ENCODE data around the gene TOB1.

The TOB1 gene

GRCh38 chr17:50866950-50867362, 802 bp upstream of the TOB1 start (continued):
- TF ChIP-seq ZNF692 (tag by site-specific recombination; IDR thresholded peaks at IDR 0.05) (no peak), ZNF175 (tag by site-specific recombination; IDR thresholded peaks at IDR 0.05) (no peak), ZNF501 (tag by site-specific recombination; IDR thresholded peaks at IDR 0.05) (peak; percentile 84), ZFP37 (tag by site-specific recombination; IDR thresholded peaks at IDR 0.05) (0 out of 2 replicates have a peak, but pooled peaks have one; percentile 60), ZNF146 (tag by site-specific recombination; IDR thresholded peaks at IDR 0.05) (0 out of 2 replicates have a peak, but pooled peaks have one; percentile 0), MEIS1 (CRISPR knock-in tag; IDR thresholded peaks at IDR 0.05; ENCODE audit: borderline replicate concordance) (no peak), REPIN1 (tag by site-specific recombination; IDR thresholded peaks at IDR 0.05; ENCODE audit: low read depth) (no peak), ZNF324 (tag by site-specific recombination; IDR thresholded peaks at IDR 0.05) (no peak), ZNF404 (tag by site-specific recombination; IDR thresholded peaks at IDR 0.05) (no peak), ZNF354C (tag by site-specific recombination; IDR thresholded peaks at IDR 0.05; ENCODE audit: borderline replicate concordance, low read depth) (no peak), ZNF221 (tag by site-specific recombination; IDR thresholded peaks at IDR 0.05; ENCODE audit: borderline replicate concordance) (no peak), ZNF132 (tag by site-specific recombination; IDR thresholded peaks at IDR 0.05; ENCODE audit: borderline replicate concordance) (no peak), ZNF513 (tag by site-specific recombination; IDR thresholded peaks at IDR 0.05) (peak; percentile 34; the same call in 1 of the 2 replicates), ZNF155 (tag by site-specific recombination; IDR thresholded peaks at IDR 0.05) (no peak), ZNF292 (tag by site-specific recombination; IDR thresholded peaks at IDR 0.05; ENCODE audit: borderline replicate concordance, low read depth) (no peak), ZNF792 (tag by site-specific recombination; IDR thresholded peaks at IDR 0.05) (no peak), MZF1 (tag by site-specific recombination; IDR thresholded peaks at IDR 0.05; ENCODE audit: borderline replicate concordance) (no peak), ZNF266 (tag by site-specific recombination; IDR thresholded peaks at IDR 0.05; ENCODE audit: low read depth) (no peak), ZNF133 (tag by site-specific recombination; IDR thresholded peaks at IDR 0.05) (no peak), ZNF558 (tag by site-specific recombination; IDR thresholded peaks at IDR 0.05) (no peak), ZNF791 (tag by site-specific recombination; IDR thresholded peaks at IDR 0.05) (no peak)
- TF ChIP-seq, protein P1, sequence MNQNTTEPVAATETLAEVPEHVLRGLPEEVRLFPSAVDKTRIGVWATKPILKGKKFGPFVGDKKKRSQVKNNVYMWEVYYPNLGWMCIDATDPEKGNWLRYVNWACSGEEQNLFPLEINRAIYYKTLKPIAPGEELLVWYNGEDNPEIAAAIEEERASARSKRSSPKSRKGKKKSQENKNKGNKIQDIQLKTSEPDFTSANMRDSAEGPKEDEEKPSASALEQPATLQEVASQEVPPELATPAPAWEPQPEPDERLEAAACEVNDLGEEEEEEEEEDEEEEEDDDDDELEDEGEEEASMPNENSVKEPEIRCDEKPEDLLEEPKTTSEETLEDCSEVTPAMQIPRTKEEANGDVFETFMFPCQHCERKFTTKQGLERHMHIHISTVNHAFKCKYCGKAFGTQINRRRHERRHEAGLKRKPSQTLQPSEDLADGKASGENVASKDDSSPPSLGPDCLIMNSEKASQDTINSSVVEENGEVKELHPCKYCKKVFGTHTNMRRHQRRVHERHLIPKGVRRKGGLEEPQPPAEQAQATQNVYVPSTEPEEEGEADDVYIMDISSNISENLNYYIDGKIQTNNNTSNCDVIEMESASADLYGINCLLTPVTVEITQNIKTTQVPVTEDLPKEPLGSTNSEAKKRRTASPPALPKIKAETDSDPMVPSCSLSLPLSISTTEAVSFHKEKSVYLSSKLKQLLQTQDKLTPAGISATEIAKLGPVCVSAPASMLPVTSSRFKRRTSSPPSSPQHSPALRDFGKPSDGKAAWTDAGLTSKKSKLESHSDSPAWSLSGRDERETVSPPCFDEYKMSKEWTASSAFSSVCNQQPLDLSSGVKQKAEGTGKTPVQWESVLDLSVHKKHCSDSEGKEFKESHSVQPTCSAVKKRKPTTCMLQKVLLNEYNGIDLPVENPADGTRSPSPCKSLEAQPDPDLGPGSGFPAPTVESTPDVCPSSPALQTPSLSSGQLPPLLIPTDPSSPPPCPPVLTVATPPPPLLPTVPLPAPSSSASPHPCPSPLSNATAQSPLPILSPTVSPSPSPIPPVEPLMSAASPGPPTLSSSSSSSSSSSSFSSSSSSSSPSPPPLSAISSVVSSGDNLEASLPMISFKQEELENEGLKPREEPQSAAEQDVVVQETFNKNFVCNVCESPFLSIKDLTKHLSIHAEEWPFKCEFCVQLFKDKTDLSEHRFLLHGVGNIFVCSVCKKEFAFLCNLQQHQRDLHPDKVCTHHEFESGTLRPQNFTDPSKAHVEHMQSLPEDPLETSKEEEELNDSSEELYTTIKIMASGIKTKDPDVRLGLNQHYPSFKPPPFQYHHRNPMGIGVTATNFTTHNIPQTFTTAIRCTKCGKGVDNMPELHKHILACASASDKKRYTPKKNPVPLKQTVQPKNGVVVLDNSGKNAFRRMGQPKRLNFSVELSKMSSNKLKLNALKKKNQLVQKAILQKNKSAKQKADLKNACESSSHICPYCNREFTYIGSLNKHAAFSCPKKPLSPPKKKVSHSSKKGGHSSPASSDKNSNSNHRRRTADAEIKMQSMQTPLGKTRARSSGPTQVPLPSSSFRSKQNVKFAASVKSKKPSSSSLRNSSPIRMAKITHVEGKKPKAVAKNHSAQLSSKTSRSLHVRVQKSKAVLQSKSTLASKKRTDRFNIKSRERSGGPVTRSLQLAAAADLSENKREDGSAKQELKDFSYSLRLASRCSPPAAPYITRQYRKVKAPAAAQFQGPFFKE (tag by site-specific recombination; IDR thresholded peaks at IDR 0.05; ENCODE audit: borderline replicate concordance) = peak; percentile 62; the same call in 1 of the 2 replicates
- TF ChIP-seq, protein P2, sequence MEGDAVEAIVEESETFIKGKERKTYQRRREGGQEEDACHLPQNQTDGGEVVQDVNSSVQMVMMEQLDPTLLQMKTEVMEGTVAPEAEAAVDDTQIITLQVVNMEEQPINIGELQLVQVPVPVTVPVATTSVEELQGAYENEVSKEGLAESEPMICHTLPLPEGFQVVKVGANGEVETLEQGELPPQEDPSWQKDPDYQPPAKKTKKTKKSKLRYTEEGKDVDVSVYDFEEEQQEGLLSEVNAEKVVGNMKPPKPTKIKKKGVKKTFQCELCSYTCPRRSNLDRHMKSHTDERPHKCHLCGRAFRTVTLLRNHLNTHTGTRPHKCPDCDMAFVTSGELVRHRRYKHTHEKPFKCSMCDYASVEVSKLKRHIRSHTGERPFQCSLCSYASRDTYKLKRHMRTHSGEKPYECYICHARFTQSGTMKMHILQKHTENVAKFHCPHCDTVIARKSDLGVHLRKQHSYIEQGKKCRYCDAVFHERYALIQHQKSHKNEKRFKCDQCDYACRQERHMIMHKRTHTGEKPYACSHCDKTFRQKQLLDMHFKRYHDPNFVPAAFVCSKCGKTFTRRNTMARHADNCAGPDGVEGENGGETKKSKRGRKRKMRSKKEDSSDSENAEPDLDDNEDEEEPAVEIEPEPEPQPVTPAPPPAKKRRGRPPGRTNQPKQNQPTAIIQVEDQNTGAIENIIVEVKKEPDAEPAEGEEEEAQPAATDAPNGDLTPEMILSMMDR (tag by site-specific recombination; IDR thresholded peaks at IDR 0.05) = no peak
- TF ChIP-seq, protein P3, sequence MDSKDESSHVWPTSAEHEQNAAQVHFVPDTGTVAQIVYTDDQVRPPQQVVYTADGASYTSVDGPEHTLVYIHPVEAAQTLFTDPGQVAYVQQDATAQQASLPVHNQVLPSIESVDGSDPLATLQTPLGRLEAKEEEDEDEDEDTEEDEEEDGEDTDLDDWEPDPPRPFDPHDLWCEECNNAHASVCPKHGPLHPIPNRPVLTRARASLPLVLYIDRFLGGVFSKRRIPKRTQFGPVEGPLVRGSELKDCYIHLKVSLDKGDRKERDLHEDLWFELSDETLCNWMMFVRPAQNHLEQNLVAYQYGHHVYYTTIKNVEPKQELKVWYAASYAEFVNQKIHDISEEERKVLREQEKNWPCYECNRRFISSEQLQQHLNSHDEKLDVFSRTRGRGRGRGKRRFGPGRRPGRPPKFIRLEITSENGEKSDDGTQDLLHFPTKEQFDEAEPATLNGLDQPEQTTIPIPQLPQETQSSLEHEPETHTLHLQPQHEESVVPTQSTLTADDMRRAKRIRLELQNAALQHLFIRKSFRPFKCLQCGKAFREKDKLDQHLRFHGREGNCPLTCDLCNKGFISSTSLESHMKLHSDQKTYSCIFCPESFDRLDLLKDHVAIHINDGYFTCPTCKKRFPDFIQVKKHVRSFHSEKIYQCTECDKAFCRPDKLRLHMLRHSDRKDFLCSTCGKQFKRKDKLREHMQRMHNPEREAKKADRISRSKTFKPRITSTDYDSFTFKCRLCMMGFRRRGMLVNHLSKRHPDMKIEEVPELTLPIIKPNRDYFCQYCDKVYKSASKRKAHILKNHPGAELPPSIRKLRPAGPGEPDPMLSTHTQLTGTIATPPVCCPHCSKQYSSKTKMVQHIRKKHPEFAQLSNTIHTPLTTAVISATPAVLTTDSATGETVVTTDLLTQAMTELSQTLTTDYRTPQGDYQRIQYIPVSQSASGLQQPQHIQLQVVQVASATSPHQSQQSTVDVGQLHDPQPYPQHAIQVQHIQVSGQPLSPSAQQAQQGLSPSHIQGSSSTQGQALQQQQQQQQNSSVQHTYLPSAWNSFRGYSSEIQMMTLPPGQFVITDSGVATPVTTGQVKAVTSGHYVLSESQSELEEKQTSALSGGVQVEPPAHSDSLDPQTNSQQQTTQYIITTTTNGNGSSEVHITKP (tag by site-specific recombination; IDR thresholded peaks at IDR 0.05) = no peak
- TF ChIP-seq, protein P4, sequence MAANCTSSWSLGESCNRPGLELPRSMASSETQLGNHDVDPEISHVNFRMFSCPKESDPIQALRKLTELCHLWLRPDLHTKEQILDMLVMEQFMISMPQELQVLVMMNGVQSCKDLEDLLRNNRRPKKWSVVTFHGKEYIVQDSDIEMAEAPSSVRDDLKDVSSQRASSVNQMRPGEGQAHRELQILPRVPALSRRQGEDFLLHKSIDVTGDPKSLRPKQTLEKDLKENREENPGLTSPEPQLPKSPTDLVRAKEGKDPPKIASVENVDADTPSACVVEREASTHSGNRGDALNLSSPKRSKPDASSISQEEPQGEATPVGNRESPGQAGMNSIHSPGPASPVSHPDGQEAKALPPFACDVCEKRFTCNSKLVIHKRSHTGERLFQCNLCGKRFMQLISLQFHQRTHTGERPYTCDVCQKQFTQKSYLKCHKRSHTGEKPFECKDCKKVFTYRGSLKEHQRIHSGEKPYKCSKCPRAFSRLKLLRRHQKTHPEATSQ (tag by site-specific recombination; IDR thresholded peaks at IDR 0.05) = no peak

Data from HEK293 (cell line).